ENCODE measurements around the gene IBA57.

Gene IBA57

DNA sequence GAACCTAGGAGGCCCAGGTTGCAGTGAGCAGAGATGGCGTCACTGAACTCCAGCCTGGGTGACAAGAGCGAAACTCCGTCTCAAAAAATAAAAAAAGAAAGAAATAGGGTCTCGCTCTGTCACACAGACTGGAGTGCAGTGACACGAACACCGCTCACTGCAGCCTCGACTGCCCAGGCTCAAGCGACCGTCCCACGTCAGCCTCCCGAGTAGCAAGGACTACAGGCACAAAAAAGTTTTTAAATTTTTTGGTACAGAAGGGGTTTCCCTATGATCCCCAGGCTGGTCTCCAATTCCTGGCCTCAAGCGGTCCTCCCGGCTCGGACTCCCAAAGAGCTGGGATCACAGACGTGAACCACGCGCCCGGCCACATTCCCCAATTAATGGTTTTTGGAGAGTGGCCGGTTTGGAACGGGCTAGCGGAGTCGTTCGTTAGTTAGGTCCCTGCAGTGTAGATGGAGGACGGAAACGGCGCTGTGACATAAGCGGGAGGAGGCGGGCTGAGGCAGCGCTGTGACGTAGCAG lies 26.1 kb upstream of the IBA57 start:
- no peaks in the 10 kb centered on the region for H3K9me2 ChIP-seq (replicated peaks; ENCODE audit: insufficient read depth, low read length)
- H3K9me3 ChIP-seq (replicated peaks; ENCODE audit: insufficient read depth, low read length), result no peaks in the 10 kb centered on the region
- peak overlapping the region; percentile 95 for H3K4me3 ChIP-seq (ENCODE audit: low read length)
- peaks cover 43% of the 10 kb centered on the region for H3K79me2 ChIP-seq (ENCODE audit: low read length)
- H3F3A ChIP-seq (ENCODE audit: insufficient read depth, low read length), result peaks cover 15% of the 10 kb centered on the region
- H3K4me2 ChIP-seq (ENCODE audit: low read depth, low read length), result peak overlapping the region; percentile 86; the same call in 1 of the 2 replicates
- DNase-seq, result no peak
- H3K9ac ChIP-seq (ENCODE audit: low read length), result peak overlapping the region; percentile 62
- TF ChIP-seq, protein P1, sequence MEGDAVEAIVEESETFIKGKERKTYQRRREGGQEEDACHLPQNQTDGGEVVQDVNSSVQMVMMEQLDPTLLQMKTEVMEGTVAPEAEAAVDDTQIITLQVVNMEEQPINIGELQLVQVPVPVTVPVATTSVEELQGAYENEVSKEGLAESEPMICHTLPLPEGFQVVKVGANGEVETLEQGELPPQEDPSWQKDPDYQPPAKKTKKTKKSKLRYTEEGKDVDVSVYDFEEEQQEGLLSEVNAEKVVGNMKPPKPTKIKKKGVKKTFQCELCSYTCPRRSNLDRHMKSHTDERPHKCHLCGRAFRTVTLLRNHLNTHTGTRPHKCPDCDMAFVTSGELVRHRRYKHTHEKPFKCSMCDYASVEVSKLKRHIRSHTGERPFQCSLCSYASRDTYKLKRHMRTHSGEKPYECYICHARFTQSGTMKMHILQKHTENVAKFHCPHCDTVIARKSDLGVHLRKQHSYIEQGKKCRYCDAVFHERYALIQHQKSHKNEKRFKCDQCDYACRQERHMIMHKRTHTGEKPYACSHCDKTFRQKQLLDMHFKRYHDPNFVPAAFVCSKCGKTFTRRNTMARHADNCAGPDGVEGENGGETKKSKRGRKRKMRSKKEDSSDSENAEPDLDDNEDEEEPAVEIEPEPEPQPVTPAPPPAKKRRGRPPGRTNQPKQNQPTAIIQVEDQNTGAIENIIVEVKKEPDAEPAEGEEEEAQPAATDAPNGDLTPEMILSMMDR (IDR thresholded peaks at IDR 0.05; ENCODE audit: low read length), result no peak
- TF ChIP-seq EZH2phosphoT487 (IDR thresholded peaks at IDR 0.05; ENCODE audit: low read length), result no peak
- TF ChIP-seq EZH2 (optimal IDR thresholded peaks at IDR 0.05; ENCODE audit: low read depth, low read length), result no peak
- H4K20me1 ChIP-seq (ENCODE audit: insufficient read depth, low read length), result peaks cover 29% of the 10 kb centered on the region
- no peaks in the 10 kb centered on the region for H3K36me3 ChIP-seq (replicated peaks; ENCODE audit: insufficient read depth, low read length)
- peaks cover 14% of the 10 kb centered on the region for H3K4me1 ChIP-seq (ENCODE audit: low read length)
- peak overlapping the region; percentile 100 for H2AFZ ChIP-seq (ENCODE audit: low read length)
- peaks cover 26% of the 10 kb centered on the region for H3K27me3 ChIP-seq (replicated peaks; ENCODE audit: insufficient read depth, low read length)
- H3K27ac ChIP-seq (ENCODE audit: low read length), result peak overlapping the region; percentile 91; the same call in 1 of the 2 replicates

DNA sequence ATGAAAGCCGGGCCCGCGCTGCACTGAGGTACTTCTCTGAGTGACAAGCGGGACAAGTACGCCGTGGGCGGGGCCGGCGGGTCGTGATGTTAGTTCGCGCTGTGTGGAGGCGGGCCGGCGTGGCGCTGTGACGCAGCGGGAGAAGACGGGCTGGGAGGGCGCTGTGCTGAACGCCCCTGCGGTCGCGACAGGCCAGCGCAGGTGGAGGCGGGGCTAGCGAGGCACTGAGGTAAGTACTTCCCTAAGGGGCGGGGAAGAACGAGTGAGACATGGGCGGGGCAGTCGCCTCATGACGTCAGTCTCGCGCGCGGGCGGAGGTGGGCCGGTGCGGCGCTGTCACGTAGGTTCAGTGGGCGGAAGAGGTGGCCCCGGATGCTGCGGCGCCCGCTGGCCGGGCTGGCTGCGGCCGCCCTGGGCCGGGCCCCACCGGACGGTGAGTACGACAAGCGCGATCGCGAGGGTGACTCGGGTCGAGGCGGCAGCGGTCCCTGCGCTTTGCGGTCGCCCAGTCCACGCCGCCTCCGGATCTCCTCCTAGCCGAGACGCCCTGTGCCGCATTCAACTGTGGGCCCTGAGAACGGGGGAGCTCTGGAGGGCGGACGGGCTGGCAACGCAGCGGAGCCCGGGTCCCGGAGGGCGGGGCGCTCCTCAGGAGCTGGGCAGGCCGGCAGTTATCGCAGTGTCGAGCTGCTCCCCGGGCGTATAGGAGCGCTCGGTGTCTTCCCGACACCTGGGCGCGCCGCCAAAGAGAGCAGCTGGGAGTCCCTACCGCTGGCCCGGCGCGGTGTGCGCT lies 25.5 kb upstream of the IBA57 start, which contains the start of gene GUK1:
GUK1 (plus strand) TSS at position 349 of the 793 bp plus-strand sequence; CDS start at position 373, 24 bp downstream.
- peaks cover 50% of the 10 kb centered on the region for H3K79me2 ChIP-seq (ENCODE audit: low read length)
- H3K9me2 ChIP-seq (replicated peaks; ENCODE audit: insufficient read depth, low read length), result no peaks in the 10 kb centered on the region
- peak; percentile 100 for DNase-seq
- H3K4me1 ChIP-seq (ENCODE audit: low read length), result peaks cover 14% of the 10 kb centered on the region
- H3K27me3 ChIP-seq (replicated peaks; ENCODE audit: insufficient read depth, low read length), result peaks cover 26% of the 10 kb centered on the region
- H3K27ac ChIP-seq (ENCODE audit: low read length), result peak within 1 kb of the TSS; percentile 91
- peaks cover 32% of the 10 kb centered on the region for H4K20me1 ChIP-seq (ENCODE audit: insufficient read depth, low read length)
- H3K9ac ChIP-seq (ENCODE audit: low read length), result peak within 1 kb of the TSS; percentile 97
- H3K9me3 ChIP-seq (replicated peaks; ENCODE audit: insufficient read depth, low read length), result no peaks in the 10 kb centered on the region
- H3K4me3 ChIP-seq (ENCODE audit: low read length), result peak within 1 kb of the TSS; percentile 95
- no peaks in the 10 kb centered on the region for H3K36me3 ChIP-seq (replicated peaks; ENCODE audit: insufficient read depth, low read length)
- H3K4me2 ChIP-seq (ENCODE audit: low read depth, low read length), result peak within 1 kb of the TSS; percentile 89
- TF ChIP-seq EZH2phosphoT487 (IDR thresholded peaks at IDR 0.05; ENCODE audit: low read length), result no peak
- TF ChIP-seq, protein P1 (IDR thresholded peaks at IDR 0.05; ENCODE audit: low read length), result peak; percentile 16; the same call in 1 of the 2 replicates
- H2AFZ ChIP-seq (ENCODE audit: low read length), result peak within 1 kb of the TSS; percentile 100
- H3F3A ChIP-seq (ENCODE audit: insufficient read depth, low read length), result peaks cover 15% of the 10 kb centered on the region

DNA sequence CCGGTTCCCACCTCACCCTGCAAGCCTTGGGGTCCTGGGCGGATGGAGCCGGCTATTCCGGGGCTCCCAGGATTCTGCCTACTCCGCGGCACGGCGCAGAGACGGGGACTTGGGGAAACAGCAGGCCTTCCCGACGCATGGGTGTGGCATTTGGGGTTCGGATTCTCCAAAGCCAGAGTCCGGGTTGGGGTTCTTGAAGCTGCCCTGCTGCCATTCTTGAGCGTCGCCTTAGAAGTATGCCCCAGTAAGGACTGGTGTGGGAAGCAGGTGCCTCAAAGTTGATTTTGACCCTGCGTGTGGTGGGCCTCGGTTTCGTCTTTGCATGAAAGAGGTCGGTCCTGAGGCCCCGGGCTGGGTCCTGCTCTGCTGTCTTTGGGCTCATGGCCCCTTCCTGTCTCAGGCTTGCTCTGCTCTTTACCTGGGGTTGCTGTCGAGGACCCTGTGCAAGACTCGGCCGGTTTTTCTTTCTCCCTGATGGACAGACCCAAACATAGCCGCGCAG lies 24.8 kb upstream of the IBA57 start:
- H3F3A ChIP-seq (ENCODE audit: insufficient read depth, low read length), result peaks cover 15% of the 10 kb centered on the region
- 0 out of 2 replicates have a peak, but pooled peaks cover 5% of the 10 kb centered on the region for H3K36me3 ChIP-seq (replicated peaks; ENCODE audit: insufficient read depth, low read length)
- peak overlapping the region; percentile 97 for H3K9ac ChIP-seq (ENCODE audit: low read length)
- H4K20me1 ChIP-seq (ENCODE audit: insufficient read depth, low read length), result peaks cover 32% of the 10 kb centered on the region
- H3K27me3 ChIP-seq (replicated peaks; ENCODE audit: insufficient read depth, low read length), result peaks cover 21% of the 10 kb centered on the region
- H3K9me3 ChIP-seq (replicated peaks; ENCODE audit: insufficient read depth, low read length), result no peaks in the 10 kb centered on the region
- peak; percentile 22 for DNase-seq
- H3K4me2 ChIP-seq (ENCODE audit: low read depth, low read length), result peak overlapping the region; percentile 89
- TF ChIP-seq EZH2 (optimal IDR thresholded peaks at IDR 0.05; ENCODE audit: low read depth, low read length) (no peak), EZH2phosphoT487 (IDR thresholded peaks at IDR 0.05; ENCODE audit: low read length) (no peak)
- TF ChIP-seq, protein P1 (IDR thresholded peaks at IDR 0.05; ENCODE audit: low read length), result no peak
- H2AFZ ChIP-seq (ENCODE audit: low read length), result peak overlapping the region; percentile 86; the same call in 1 of the 2 replicates
- no peaks in the 10 kb centered on the region for H3K9me2 ChIP-seq (replicated peaks; ENCODE audit: insufficient read depth, low read length)
- peaks cover 14% of the 10 kb centered on the region for H3K4me1 ChIP-seq (ENCODE audit: low read length)
- peak overlapping the region; percentile 91 for H3K27ac ChIP-seq (ENCODE audit: low read length)
- H3K4me3 ChIP-seq (ENCODE audit: low read length), result peak overlapping the region; percentile 95
- peaks cover 57% of the 10 kb centered on the region for H3K79me2 ChIP-seq (ENCODE audit: low read length)
